H9 (cell line): ENCODE results near the gene CDK10. TPM values are rescaled to one million over a fixed set of nuclear protein-coding genes. Genes with fewer than 3 reads are reported as not detected.

ENCODE experiments used
- DNase-seq: peaks from one replicate; pipeline ENCODE4 v3.0.0-alpha.2; 2017
- H2AFZ ChIP-seq: one replicate; pipeline ENCODE4 v1.6.1; 2013; ENCODE audit warnings: mild to moderate bottlenecking, low read length, control low read depth, moderate library complexity
- H2AK5ac ChIP-seq: 2 replicates; pipeline ENCODE4 v1.6.1; 2013; ENCODE audit warnings: low read length, control low read depth, mixed read lengths; ENCODE audit not compliant: insufficient read length
- H2BK120ac ChIP-seq: one replicate; pipeline ENCODE4 v1.6.1; 2013; ENCODE audit warnings: low read depth, mild to moderate bottlenecking, low read length, control low read depth, inconsistent platforms; ENCODE audit not compliant: poor library complexity, severe bottlenecking
- H2BK12ac ChIP-seq: 2 replicates; pipeline ENCODE4 v1.6.1; 2013; ENCODE audit warnings: low read length, control low read depth, mixed read lengths, low read depth; ENCODE audit not compliant: insufficient read length
- H2BK15ac ChIP-seq: 2 replicates; pipeline ENCODE4 v1.6.1; 2013; ENCODE audit warnings: low read depth, low read length, control low read depth
- H2BK20ac ChIP-seq: one replicate; pipeline ENCODE4 v1.6.1; 2013; ENCODE audit warnings: low read depth, mild to moderate bottlenecking, low read length, control low read depth, inconsistent platforms; ENCODE audit not compliant: poor library complexity, severe bottlenecking
- H2BK5ac ChIP-seq: 2 replicates; pipeline ENCODE4 v1.6.1; 2013; ENCODE audit warnings: low read length, control low read depth, mixed read lengths; ENCODE audit not compliant: insufficient read length
- H3K14ac ChIP-seq: 2 replicates; pipeline ENCODE4 v1.6.1; 2013; ENCODE audit warnings: low read length, control low read depth; ENCODE audit not compliant: insufficient read depth
- H3K18ac ChIP-seq: 2 replicates; pipeline ENCODE4 v1.6.1; 2013; ENCODE audit warnings: low read depth, mild to moderate bottlenecking, mixed read lengths, low read length, control low read depth; ENCODE audit not compliant: insufficient read length
- H3K23ac ChIP-seq: 2 replicates; pipeline ENCODE4 v1.6.1; 2013; ENCODE audit warnings: low read length, control low read depth, mixed read lengths, low read depth; ENCODE audit not compliant: insufficient read length
- H3K23me2 ChIP-seq: 2 replicates; pipeline ENCODE4 v1.6.1; 2013; ENCODE audit warnings: low read depth, mild to moderate bottlenecking, mixed read lengths, low read length, control low read depth; ENCODE audit not compliant: insufficient read length, poor library complexity, severe bottlenecking
- H3K27ac ChIP-seq: 2 replicates; pipeline ENCODE4 v1.5.1; 2013; ENCODE audit warnings: low read length, control low read depth, mixed read lengths, low read depth; ENCODE audit not compliant: insufficient read length
- H3K27me3 ChIP-seq: 2 replicates; pipeline ENCODE4 v1.6.1; 2013; ENCODE audit warnings: low read length, control low read depth, inconsistent platforms; ENCODE audit not compliant: insufficient read depth
- H3K4ac ChIP-seq: 2 replicates; pipeline ENCODE4 v1.6.1; 2013; ENCODE audit warnings: low read depth, mild to moderate bottlenecking, control low read depth, inconsistent platforms, low read length, moderate library complexity
- H3K4me1 ChIP-seq: 2 replicates; pipeline ENCODE4 v1.6.1; 2013; ENCODE audit warnings: low read length, control low read depth, inconsistent platforms; ENCODE audit not compliant: insufficient read depth
- H3K4me2 ChIP-seq: 2 replicates; pipeline ENCODE4 v1.6.1; 2013; ENCODE audit warnings: low read length, control low read depth, mixed read lengths; ENCODE audit not compliant: insufficient read length, insufficient read depth
- H3K56ac ChIP-seq: 2 replicates; pipeline ENCODE4 v1.6.1; 2013; ENCODE audit warnings: low read depth, mild to moderate bottlenecking, mixed read lengths, low read length, control low read depth; ENCODE audit not compliant: insufficient read length
- H3K79me1 ChIP-seq: 2 replicates; pipeline ENCODE4 v1.6.1; 2013; ENCODE audit warnings: low read depth, mild to moderate bottlenecking, moderate library complexity, low read length, control low read depth, inconsistent platforms; ENCODE audit not compliant: insufficient read depth, poor library complexity, severe bottlenecking
- H3K79me2 ChIP-seq: 2 replicates; pipeline ENCODE4 v1.6.1; 2013; ENCODE audit warnings: low read length, control low read depth, inconsistent platforms; ENCODE audit not compliant: insufficient read depth
- H3K9ac ChIP-seq: 2 replicates; pipeline ENCODE4 v1.6.1; 2013; ENCODE audit warnings: low read length, control low read depth, mixed read lengths; ENCODE audit not compliant: insufficient read length; ENCODE audit errors: extremely low read depth
- H3K9me3 ChIP-seq: one replicate; pipeline ENCODE4 v1.6.1; 2013; ENCODE audit warnings: low read depth, low read length, inconsistent platforms; ENCODE audit not compliant: control insufficient read depth
- H3T11ph ChIP-seq: one replicate; pipeline ENCODE4 v1.6.1; 2013; ENCODE audit warnings: mild to moderate bottlenecking, low read length, control low read depth, inconsistent platforms
- H4K20me1 ChIP-seq: one replicate; pipeline ENCODE4 v1.6.1; 2013; ENCODE audit not compliant: control insufficient read depth, insufficient read length, insufficient read depth
- H4K5ac ChIP-seq: 2 replicates; pipeline ENCODE4 v1.6.1; 2013; ENCODE audit warnings: low read depth, mild to moderate bottlenecking, mixed read lengths, low read length, control low read depth; ENCODE audit not compliant: insufficient read length
- H4K8ac ChIP-seq: replicated peaks from 2 replicates; pipeline ENCODE4 v1.6.1; 2013; ENCODE audit warnings: low read length, control low read depth, mixed read lengths, low read depth; ENCODE audit not compliant: insufficient read length
- H4K91ac ChIP-seq: 2 replicates; pipeline ENCODE4 v1.6.1; 2013; ENCODE audit warnings: low read depth, mild to moderate bottlenecking, moderate library complexity, mixed read lengths, low read length, control low read depth; ENCODE audit not compliant: insufficient read length
- H3K27ac Mint-ChIP-seq, 3 experiments: 2 replicates in 2 of 3; 3 replicates in 1 of 3; pipeline ENCODE4 v1.8.0; 2020 to 2021; ENCODE audit warnings: mixed read lengths in 3 of 3, mild to moderate bottlenecking in 1 of 3, moderate library complexity in 1 of 3
- H3K27me3 Mint-ChIP-seq: 2 replicates; pipeline ENCODE4 v1.8.0; 2021; ENCODE audit warnings: low read depth, mild to moderate bottlenecking, moderate library complexity, mixed read lengths
- H3K36me3 Mint-ChIP-seq, 3 experiments: 2 replicates in 2 of 3; 3 replicates in 1 of 3; pipeline ENCODE4 v1.8.0; 2020 to 2021; ENCODE audit warnings: low read depth in 3 of 3, mixed read lengths in 3 of 3; ENCODE audit not compliant: insufficient read depth in 1 of 3
- H3K4me1 Mint-ChIP-seq, 2 experiments: 2 replicates each; pipeline ENCODE4 v1.8.0; 2020; ENCODE audit warnings: mixed read lengths in 2 of 2
- H3K4me3 Mint-ChIP-seq, 2 experiments: 2 replicates in 1 of 2; 3 replicates in 1 of 2; pipeline ENCODE4 v1.8.0; 2020 to 2021; ENCODE audit warnings: mild to moderate bottlenecking in 2 of 2, mixed read lengths in 2 of 2, moderate library complexity in 1 of 2
- H3K9me3 Mint-ChIP-seq, 2 experiments: 2 replicates in 1 of 2; 3 replicates in 1 of 2; pipeline ENCODE4 v1.8.0; 2020; ENCODE audit warnings: mild to moderate bottlenecking in 2 of 2, mixed read lengths in 2 of 2, moderate library complexity in 1 of 2
- CTCF ChIP-seq: fragments of 200-600 bp; sonication (generic); conservative IDR thresholded peaks from 3 replicates; pipeline ENCODE4 v1.8.0; 2021; ENCODE audit warnings: antibody characterized with exemption, mild to moderate bottlenecking
- WGBS: extraction: QIAGEN DNeasy Blood & Tissue Kit; methylation state at CpG from one replicate; pipeline ENCODE4 v1.1.7; 2013; ENCODE audit warnings: missing lambda C conversion rate, low lambda C conversion rate, mixed read lengths; ENCODE audit not compliant: insufficient read length; ENCODE audit errors: extremely low coverage; 5-methylcytosine and 5-hydroxymethylcytosine counted together
- total RNA-seq: library from RNA; stranded (reverse); gene quantifications from 2 replicates; pipeline ENCODE4 v1.2.1, GENCODE V29; 2021

The CDK10 gene
- total RNA-seq, 1 experiment from 2014 or later, result 77.1 TPM

DNA sequence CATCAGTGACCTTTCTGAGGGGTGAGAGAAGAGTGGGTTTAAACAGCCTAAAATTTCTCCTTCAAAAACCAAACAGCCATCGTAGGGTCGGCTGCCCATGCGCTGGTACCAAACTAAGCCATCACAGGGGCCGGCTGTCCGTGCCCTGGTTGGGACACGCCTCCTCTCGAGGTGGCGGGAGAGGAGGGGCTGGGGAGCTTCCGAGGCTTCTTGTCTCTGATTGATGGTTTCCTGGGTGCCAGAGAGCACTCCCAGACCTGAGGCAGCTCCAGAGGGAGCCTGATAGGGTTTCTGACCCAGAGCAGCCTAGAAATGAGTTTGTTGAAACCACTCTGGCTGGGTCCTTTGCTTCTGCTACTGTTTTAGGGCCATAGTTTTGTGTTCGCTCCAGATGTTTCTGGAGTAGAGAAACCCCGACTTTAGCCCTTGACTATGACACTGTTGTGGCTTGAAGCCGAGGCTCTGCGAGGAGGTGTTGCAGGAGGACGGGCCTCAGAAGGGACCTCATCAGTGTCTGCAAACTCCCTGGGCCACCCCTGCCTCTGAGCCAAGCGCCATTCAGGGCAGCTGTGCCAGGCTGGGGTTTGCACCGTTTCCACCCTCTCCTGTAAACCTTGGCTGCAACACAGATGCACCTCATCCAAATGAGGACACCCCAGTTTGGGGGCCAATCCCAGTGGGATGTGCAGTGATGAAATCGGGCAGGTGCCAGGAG lies 41.1 kb downstream of the CDK10 start:
- no peak overlapping the region; a peak in 1 of 5 replicates for H3K4me3 Mint-ChIP-seq
- Histone ChIP-seq H3K18ac (no peak overlapping the region), H2BK120ac (no peak overlapping the region), H3K56ac (no peak overlapping the region), H2BK20ac (no peak overlapping the region), H2BK5ac (no peak overlapping the region), H3K79me2 (no peaks in the 10 kb centered on the region), H3K4me2 (no peak overlapping the region), H4K5ac (no peak overlapping the region), H3K9me3 (no peaks in the 10 kb centered on the region), H4K20me1 (no peaks in the 10 kb centered on the region), H3K14ac (no peak overlapping the region), H3K23ac (no peak overlapping the region), H3T11ph (no peak overlapping the region), H3K4ac (no peak overlapping the region), H3K79me1 (no peaks in the 10 kb centered on the region), H3K27me3 (peaks cover 5% of the 10 kb centered on the region; the same call in 1 of the 2 replicates), H3K23me2 (peaks cover 2% of the 10 kb centered on the region), H3K4me1 (no peaks in the 10 kb centered on the region), H3K9ac (no peak overlapping the region), H3K27ac (no peak overlapping the region), H2BK12ac (no peak overlapping the region), H4K91ac (no peak overlapping the region), H2BK15ac (no peak overlapping the region), H2AFZ (no peak overlapping the region), H4K8ac (no peak overlapping the region), H2AK5ac (no peak overlapping the region)
- no peaks in the 10 kb centered on the region; a peak in 1 of 5 replicates for H3K9me3 Mint-ChIP-seq
- peaks cover 20 to 60% (median 50%) of the 10 kb centered on the region in 3 experiments for H3K36me3 Mint-ChIP-seq
- WGBS, result no CpG with 5 or more reads among the region's 17 CpGs
- DNase-seq, result no peak
- H3K27me3 Mint-ChIP-seq, result peaks cover 17% of the 10 kb centered on the region
- 0 out of 7 replicates have a peak overlapping the region, but pooled peaks of 1 of the 3 experiments have one; percentile 20 for H3K27ac Mint-ChIP-seq
- TF ChIP-seq CTCF, result no peak
- peaks cover 13 to 29% of the 10 kb centered on the region in 2 experiments for H3K4me1 Mint-ChIP-seq
